ENCODE measurements around the gene PDZRN3. TPM values are rescaled to one million over a fixed set of nuclear protein-coding genes. Genes with fewer than 3 reads are reported as not detected.
A peak's percentile ranks its signal among the peaks of the same experiment; 100 is the strongest.

The PDZRN3 gene
- total RNA-seq, 4 donors from 2014 or later, result 13.3 to 81.7 (median 19.7) TPM

DNA sequence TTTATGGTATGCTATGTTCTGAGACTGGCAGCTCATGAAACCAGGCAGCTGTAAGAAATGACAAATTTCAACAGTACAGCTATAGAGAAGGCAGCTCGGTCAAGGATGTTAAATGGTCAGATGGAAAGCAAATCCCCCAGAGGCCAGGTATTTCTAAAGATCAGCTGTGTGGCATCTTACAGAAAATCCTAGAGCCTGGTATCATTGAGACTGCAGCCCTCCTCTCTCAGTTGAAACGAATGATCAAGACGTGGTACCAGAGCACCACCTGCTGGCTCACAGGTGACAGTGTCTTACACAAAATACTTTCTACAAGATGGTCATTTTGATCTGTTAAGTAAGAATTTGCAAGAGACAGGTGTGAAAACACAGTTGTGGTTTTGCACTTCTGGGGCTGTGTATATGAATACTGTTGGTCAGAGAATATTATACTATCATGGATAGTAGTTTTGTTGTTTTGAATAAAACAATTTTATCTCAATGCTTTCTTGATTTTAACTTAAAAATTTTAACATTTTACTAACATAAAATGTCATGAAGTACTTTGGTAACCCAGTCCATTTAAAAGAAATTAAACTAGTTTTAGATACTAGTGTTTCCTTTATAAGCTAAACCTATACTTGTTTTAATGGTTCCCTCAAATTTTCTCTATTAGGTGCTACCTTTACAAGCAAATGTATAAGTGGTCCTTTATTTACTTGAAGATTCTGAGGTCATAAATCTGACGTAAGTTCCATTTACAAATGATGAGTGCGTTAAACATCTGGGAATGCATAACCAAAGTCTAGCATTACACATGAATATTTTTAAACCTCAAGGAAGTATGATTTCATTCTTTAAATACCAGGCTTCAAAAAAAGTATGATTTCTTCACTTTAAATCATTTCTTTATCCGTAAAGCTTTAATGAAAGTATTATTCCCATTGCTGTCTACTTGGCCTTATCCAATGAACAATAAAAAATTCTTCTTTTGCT is 121.8 kb downstream of the PDZRN3 start:
- Histone ChIP-seq H3K4me1 (peaks cover 0 to 10% (median 0%) of the 10 kb centered on the region in 4 donors), H3K9me3 (no peaks in the 10 kb centered on the region), H3K4me3 (no peak overlapping the region), H3K27me3 (no peaks in the 10 kb centered on the region), H3K36me3 (no peaks in the 10 kb centered on the region), H3K27ac (no peak overlapping the region)
- peak in 2 of 3 donors; percentile 60 to 86 for DNase-seq
- TF ChIP-seq, protein P1, sequence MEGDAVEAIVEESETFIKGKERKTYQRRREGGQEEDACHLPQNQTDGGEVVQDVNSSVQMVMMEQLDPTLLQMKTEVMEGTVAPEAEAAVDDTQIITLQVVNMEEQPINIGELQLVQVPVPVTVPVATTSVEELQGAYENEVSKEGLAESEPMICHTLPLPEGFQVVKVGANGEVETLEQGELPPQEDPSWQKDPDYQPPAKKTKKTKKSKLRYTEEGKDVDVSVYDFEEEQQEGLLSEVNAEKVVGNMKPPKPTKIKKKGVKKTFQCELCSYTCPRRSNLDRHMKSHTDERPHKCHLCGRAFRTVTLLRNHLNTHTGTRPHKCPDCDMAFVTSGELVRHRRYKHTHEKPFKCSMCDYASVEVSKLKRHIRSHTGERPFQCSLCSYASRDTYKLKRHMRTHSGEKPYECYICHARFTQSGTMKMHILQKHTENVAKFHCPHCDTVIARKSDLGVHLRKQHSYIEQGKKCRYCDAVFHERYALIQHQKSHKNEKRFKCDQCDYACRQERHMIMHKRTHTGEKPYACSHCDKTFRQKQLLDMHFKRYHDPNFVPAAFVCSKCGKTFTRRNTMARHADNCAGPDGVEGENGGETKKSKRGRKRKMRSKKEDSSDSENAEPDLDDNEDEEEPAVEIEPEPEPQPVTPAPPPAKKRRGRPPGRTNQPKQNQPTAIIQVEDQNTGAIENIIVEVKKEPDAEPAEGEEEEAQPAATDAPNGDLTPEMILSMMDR (IDR thresholded peaks at IDR 0.05), result peak; percentile 11 to 93 (median 74)
- TF ChIP-seq POLR2A (IDR thresholded peaks at IDR 0.05), result no peak

DNA sequence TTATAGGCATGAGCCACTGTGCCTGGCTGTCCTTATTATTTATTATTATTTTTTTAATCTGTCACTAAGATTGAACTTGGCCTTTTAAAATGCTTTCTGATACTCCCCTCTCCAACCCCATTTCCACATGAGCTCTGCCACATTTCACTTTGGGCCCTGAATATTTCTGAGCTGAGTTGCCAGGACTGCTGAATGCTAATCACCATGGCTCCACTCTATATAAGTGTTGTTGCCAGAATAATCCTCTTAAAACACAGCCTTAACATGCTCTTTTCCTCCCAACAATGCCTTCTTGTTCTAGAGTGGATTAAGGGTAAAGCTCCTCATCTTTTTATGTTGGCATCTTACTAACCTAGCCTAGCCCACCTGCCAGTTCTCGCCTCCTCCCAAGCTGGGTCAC is 124.4 kb downstream of the PDZRN3 start:
- no peak for TF ChIP-seq POLR2A (IDR thresholded peaks at IDR 0.05)
- TF ChIP-seq, protein P1 (IDR thresholded peaks at IDR 0.05), result no peak
- H3K27ac ChIP-seq, result no peak overlapping the region
- no peaks in the 10 kb centered on the region for H3K36me3 ChIP-seq
- H3K4me3 ChIP-seq, result no peak overlapping the region
- no peak for DNase-seq
- peaks cover 0 to 10% (median 0%) of the 10 kb centered on the region in 4 donors for H3K4me1 ChIP-seq
- H3K27me3 ChIP-seq, result no peaks in the 10 kb centered on the region
- no peaks in the 10 kb centered on the region for H3K9me3 ChIP-seq

DNA sequence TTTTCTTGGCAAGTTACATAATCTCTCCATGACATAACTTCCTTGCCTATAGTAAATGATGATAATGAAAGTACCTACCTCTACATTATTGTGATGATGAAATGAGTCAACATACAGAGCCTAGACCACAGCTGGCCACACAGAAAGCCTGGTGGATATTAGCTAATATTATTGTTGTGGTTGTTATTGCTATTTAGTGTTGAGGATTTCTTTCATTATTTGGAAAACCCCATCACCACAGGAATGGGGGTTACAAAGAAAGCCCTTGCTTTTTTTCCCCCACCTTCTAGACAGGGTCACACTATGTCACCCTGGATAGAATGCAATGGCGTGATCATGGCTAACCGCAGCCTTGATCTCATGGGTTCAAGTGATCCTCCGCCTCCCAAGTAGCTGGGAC is 125.0 kb downstream of the PDZRN3 start:
- H3K27me3 ChIP-seq, result no peaks in the 10 kb centered on the region
- no peak overlapping the region for H3K27ac ChIP-seq
- no peaks in the 10 kb centered on the region for H3K9me3 ChIP-seq
- TF ChIP-seq, protein P1 (IDR thresholded peaks at IDR 0.05), result no peak
- TF ChIP-seq POLR2A (IDR thresholded peaks at IDR 0.05), result no peak
- DNase-seq, result no peak
- H3K36me3 ChIP-seq, result no peaks in the 10 kb centered on the region
- peaks cover 0 to 10% (median 0%) of the 10 kb centered on the region in 4 donors for H3K4me1 ChIP-seq
- no peak overlapping the region for H3K4me3 ChIP-seq

DNA sequence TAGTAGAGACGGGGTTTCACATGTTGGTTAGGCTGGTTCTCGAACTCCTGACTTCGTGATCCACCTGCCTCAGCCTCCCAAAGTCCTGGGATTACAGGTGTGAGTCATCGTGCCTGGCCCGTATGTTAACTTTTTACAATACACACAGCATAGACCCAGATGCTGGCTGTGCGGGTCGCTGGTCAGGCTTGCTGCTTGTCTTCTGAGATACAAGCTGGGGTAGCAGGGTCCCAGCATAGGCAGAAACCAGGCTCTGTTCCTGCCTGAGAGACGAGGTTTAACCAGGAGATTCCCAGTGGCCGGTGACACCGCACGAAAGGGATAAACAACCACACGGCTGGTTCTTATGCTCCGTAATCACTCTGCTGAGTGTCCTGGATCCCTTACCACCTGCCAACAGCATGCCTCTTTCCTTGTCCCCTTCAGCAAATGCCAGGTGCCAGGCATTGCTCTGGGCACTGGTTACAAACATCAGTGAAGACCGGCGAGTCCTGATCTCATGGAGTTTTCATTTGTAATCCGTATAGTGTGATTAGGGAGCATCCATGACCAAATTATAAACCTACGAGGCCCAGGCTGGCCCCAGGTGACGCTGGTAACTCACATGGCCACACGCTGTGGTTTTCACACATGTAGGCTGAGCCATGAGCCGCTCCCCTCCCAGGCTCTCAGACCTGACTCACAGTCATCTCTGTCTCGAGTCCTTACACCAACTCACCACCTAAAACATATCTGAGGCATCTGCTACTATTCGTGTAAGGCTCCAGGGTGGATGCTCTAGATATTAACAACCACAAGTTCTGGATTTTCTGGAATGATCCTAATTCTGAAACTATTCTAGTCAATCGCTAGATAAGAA is 125.7 kb downstream of the PDZRN3 start:
- H3K27ac ChIP-seq, result no peak overlapping the region
- TF ChIP-seq POLR2A (IDR thresholded peaks at IDR 0.05), result no peak
- TF ChIP-seq, protein P1 (IDR thresholded peaks at IDR 0.05), result no peak
- H3K36me3 ChIP-seq, result no peaks in the 10 kb centered on the region
- H3K27me3 ChIP-seq, result no peaks in the 10 kb centered on the region
- H3K9me3 ChIP-seq, result no peaks in the 10 kb centered on the region
- H3K4me3 ChIP-seq, result no peak overlapping the region
- no peak for DNase-seq
- H3K4me1 ChIP-seq, result peaks cover 0 to 7% (median 0%) of the 10 kb centered on the region in 4 donors

DNA sequence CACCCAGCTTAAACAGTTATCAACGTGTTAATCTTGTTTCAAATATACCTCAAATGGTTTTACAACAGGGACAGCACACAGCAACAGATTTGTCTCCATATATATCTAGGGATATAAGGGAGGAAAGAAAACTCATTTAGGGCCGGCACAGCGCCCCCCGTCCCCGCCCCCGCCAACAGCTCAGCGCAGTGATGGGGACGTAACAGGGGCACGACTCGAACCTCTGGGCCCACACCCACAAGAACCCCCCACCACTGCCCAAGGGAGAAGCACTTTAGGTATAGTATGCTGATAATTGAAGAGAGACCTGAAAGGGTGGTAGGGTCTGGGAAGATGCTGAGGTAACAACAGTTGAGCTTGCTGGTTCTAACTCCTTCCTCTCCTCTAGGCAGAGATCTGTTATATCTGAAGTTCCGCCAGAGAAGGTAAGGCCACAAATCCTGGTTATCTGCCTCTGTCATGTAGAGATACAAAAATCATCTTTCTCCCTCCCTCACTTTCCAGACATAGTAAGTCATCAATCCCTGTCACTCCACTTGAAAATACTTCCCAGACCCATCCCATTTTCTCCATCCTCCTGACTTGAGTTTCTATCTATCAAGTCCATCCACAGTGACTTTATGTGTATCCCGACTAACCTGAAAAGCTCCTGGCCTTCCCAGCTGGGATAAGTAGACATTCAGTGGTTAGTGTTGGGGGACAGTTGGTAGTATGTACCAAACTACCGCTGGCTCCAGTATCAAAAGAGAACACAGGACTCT is 126.9 kb downstream of the PDZRN3 start:
- H3K36me3 ChIP-seq, result no peaks in the 10 kb centered on the region
- H3K4me1 ChIP-seq, result no peaks in the 10 kb centered on the region
- DNase-seq, result no peak
- H3K27ac ChIP-seq, result no peak overlapping the region
- H3K27me3 ChIP-seq, result no peaks in the 10 kb centered on the region
- H3K4me3 ChIP-seq, result no peak overlapping the region
- no peak for TF ChIP-seq POLR2A (IDR thresholded peaks at IDR 0.05)
- TF ChIP-seq, protein P1 (IDR thresholded peaks at IDR 0.05), result no peak
- H3K9me3 ChIP-seq, result no peaks in the 10 kb centered on the region

Measured in Peyer's patch (tissue), 4 donors.